Neural cell (in vitro differentiated cells): ENCODE data around the gene SFRP2. TPM values are rescaled to one million over a fixed set of nuclear protein-coding genes. Genes with fewer than 3 reads are reported as not detected.

Experiments
- H2AFZ ChIP-seq: fragments of 200-600, 300-800 bp; sonication (generic), shearing (Covaris generic); 2 replicates; pipeline ENCODE4 v1.6.0; 2014; ENCODE audit warnings: low read depth, mild to moderate bottlenecking, antibody characterized with exemption, low read length, moderate library complexity
- H3F3A ChIP-seq: fragments of 200-600 bp; shearing (Covaris generic); 2 replicates; pipeline ENCODE4 v1.6.1; 2016; ENCODE audit warnings: mild to moderate bottlenecking, moderate library complexity, mixed read lengths, antibody characterized with exemption, low read length; ENCODE audit not compliant: insufficient read depth, poor library complexity, severe bottlenecking
- H3K27ac ChIP-seq: fragments of 200-600, 300-800 bp; sonication (generic), shearing (Covaris generic); 2 replicates; pipeline ENCODE4 v1.5.1; 2014; ENCODE audit warnings: mild to moderate bottlenecking, low read length, moderate library complexity
- H3K27me3 ChIP-seq: fragments of 300-800, 200-600 bp; sonication (generic), shearing (Covaris generic); 2 replicates; pipeline ENCODE4 v1.6.0; 2014; ENCODE audit warnings: mild to moderate bottlenecking, low read depth, low read length, moderate library complexity; ENCODE audit not compliant: insufficient read depth
- H3K36me3 ChIP-seq: fragments of 300-800, 200-600 bp; sonication (generic), shearing (Covaris generic); 2 replicates; pipeline ENCODE4 v1.5.1; 2014; ENCODE audit warnings: mild to moderate bottlenecking, antibody characterized with exemption, low read length, moderate library complexity; ENCODE audit not compliant: insufficient read depth
- H3K4me2 ChIP-seq: fragments of 300-800, 200-600 bp; sonication (generic), shearing (Covaris generic); 2 replicates; pipeline ENCODE4 v1.6.0; 2014; ENCODE audit warnings: mild to moderate bottlenecking, low read length
- H3K4me3 ChIP-seq: fragments of 300-800, 200-600 bp; sonication (generic), shearing (Covaris generic); 2 replicates; pipeline ENCODE4 v1.5.1; 2014; ENCODE audit warnings: mild to moderate bottlenecking, low read length, moderate library complexity
- H3K79me2 ChIP-seq: fragments of 200-600 bp; shearing (Covaris generic); replicated peaks from 2 replicates; pipeline ENCODE4 v1.6.0; 2014; ENCODE audit warnings: mild to moderate bottlenecking, low read length, moderate library complexity; ENCODE audit not compliant: insufficient read depth
- H3K9ac ChIP-seq: fragments of 300-800, 200-600 bp; sonication (generic), shearing (Covaris generic); 2 replicates; pipeline ENCODE4 v1.6.1; 2016; ENCODE audit warnings: mild to moderate bottlenecking, low read length, mixed read lengths
- H3K9me2 ChIP-seq: fragments of 200-600 bp; shearing (Covaris generic); 2 replicates; pipeline ENCODE4 v1.6.1; 2016; ENCODE audit warnings: mild to moderate bottlenecking, low read length, mixed read lengths; ENCODE audit not compliant: insufficient read depth
- H3K9me3 ChIP-seq: fragments of 200-600, 300-800 bp; sonication (generic), shearing (Covaris generic); 2 replicates; pipeline ENCODE4 v1.6.1; 2016; ENCODE audit warnings: mild to moderate bottlenecking, mixed run types, low read length, moderate library complexity, mixed read lengths
- H4K20me1 ChIP-seq: fragments of 200-600 bp; shearing (Covaris generic); 2 replicates; pipeline ENCODE4 v1.6.1; 2016; ENCODE audit warnings: mild to moderate bottlenecking, mixed run types; ENCODE audit not compliant: insufficient read depth
- CTCF ChIP-seq: fragments of 450-650 bp; IDR thresholded peaks from 2 replicates; pipeline ENCODE4 v1.5.1; 2014; ENCODE audit warnings: antibody characterized with exemption, mild to moderate bottlenecking, moderate library complexity; ENCODE audit not compliant: poor library complexity, severe bottlenecking
- EP300 ChIP-seq: fragments of 450-650 bp; conservative IDR thresholded peaks from 2 replicates; pipeline ENCODE4 v1.6.1; 2014; ENCODE audit warnings: antibody characterized with exemption, mild to moderate bottlenecking, moderate library complexity; ENCODE audit not compliant: poor library complexity, severe bottlenecking
- EZH2 ChIP-seq: fragments of 200-600, 300-800 bp; shearing (Covaris generic), sonication (generic); IDR thresholded peaks from 2 replicates; pipeline ENCODE4 v1.6.1; 2014; ENCODE audit warnings: antibody characterized with exemption, low read length, borderline replicate concordance, mild to moderate bottlenecking; ENCODE audit not compliant: insufficient read depth, poor library complexity, severe bottlenecking
- MXI1 ChIP-seq: fragments of 450-650 bp; conservative IDR thresholded peaks from 2 replicates; pipeline ENCODE4 v1.6.1; 2014; ENCODE audit warnings: antibody characterized with exemption, mild to moderate bottlenecking; ENCODE audit not compliant: poor library complexity, severe bottlenecking
- POLR2AphosphoS5 ChIP-seq: IDR thresholded peaks from 2 replicates; pipeline ENCODE4 v1.6.1; 2012
- RAD21 ChIP-seq: fragments of 450-650 bp; conservative IDR thresholded peaks from 2 replicates; pipeline ENCODE4 v1.6.1; 2014; ENCODE audit warnings: antibody characterized with exemption, mild to moderate bottlenecking, moderate library complexity
- REST ChIP-seq: IDR thresholded peaks from 2 replicates; pipeline ENCODE4 v1.6.1; 2012; ENCODE audit warnings: borderline replicate concordance
- SMC3 ChIP-seq: fragments of 450-650 bp; conservative IDR thresholded peaks from 2 replicates; pipeline ENCODE4 v1.6.1; 2014; ENCODE audit warnings: antibody characterized with exemption, mild to moderate bottlenecking, moderate library complexity; ENCODE audit not compliant: poor library complexity
- TAF1 ChIP-seq: IDR thresholded peaks from 2 replicates; pipeline ENCODE4 v1.6.1; 2012; ENCODE audit warnings: low read depth
- polyA plus RNA-seq: library from polyadenylated mRNA; depleted of rRNA; stranded (reverse); fragments of >200 nt; gene quantifications from 2 replicates; pipeline ENCODE4 v1.2.3, GENCODE V29; 2014

The SFRP2 gene
- polyA plus RNA-seq, 1 donor from 2014 or later, result 0.51 TPM

DNA sequence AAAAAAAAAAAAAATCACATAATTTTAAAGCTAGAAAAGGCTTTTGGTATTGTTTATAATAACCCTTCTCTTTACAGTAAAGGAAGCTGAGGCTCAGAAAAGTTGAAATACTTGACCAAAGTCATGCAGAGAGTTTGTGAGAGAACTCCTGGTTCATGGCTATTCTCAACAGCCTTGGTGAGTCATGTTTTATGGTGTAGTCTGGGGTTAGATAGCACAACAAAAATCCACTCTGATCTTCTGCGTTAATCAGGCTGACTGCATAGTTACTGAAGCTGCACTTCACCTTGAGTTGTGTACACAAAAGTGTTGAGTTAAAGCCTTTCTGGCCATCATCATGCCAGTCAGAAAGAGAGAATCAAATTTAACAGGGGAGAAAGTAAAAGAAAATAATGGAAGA lies 19.3 kb upstream of the SFRP2 start:
- no peaks in the 10 kb centered on the region for H3K9me2 ChIP-seq

DNA sequence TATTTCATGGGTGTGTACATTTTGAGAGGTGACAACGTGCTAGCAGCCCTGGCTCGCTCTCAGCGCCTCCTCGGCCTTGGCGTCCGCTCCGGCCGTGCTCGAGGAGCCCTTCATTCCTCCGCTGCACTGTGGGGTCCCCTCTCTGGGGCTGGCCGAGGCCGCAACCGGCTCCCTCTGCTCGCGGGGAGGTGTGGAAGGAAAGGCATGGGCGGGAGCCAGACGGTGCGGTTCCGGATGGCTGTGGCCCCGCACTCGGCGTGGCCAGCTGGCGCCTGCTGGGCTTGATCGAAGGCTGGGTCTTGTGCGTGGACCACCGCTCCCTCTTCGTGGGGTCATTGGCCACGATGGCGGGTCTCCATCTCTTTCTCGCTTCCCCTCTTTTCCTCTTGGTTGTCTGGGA lies 17.2 kb upstream of the SFRP2 start:
- Histone ChIP-seq H4K20me1 (no peaks in the 10 kb centered on the region), H3K4me3 (no peak overlapping the region), H3K27ac (no peak overlapping the region), H3K9me2 (no peaks in the 10 kb centered on the region), H3K4me2 (no peak overlapping the region), H3K9ac (no peak overlapping the region), H3K36me3 (no peaks in the 10 kb centered on the region), H2AFZ (no peak overlapping the region), H3F3A (no peaks in the 10 kb centered on the region), H3K9me3 (no peaks in the 10 kb centered on the region), H3K27me3 (no peaks in the 10 kb centered on the region), H3K79me2 (no peaks in the 10 kb centered on the region)
- no peak for TF ChIP-seq SMC3
- TF ChIP-seq EZH2, result no peak

More for the DNA sequence above, 19.3 kb upstream of the SFRP2 start:
- no peaks in the 10 kb centered on the region for H3F3A ChIP-seq
- H3K9ac ChIP-seq, result no peak overlapping the region
- no peaks in the 10 kb centered on the region for H3K36me3 ChIP-seq
- H4K20me1 ChIP-seq, result no peaks in the 10 kb centered on the region
- no peak overlapping the region for H3K4me3 ChIP-seq
- TF ChIP-seq POLR2AphosphoS5, result no peak
- TF ChIP-seq TAF1, result no peak
- TF ChIP-seq EZH2, result no peak
- no peak for TF ChIP-seq REST
- TF ChIP-seq CTCF, result no peak
- TF ChIP-seq EP300, result no peak
- TF ChIP-seq RAD21, result no peak
- no peak for TF ChIP-seq MXI1
- TF ChIP-seq SMC3, result no peak
- H3K27me3 ChIP-seq, result no peaks in the 10 kb centered on the region
- no peak overlapping the region for H3K4me2 ChIP-seq
- no peak overlapping the region for H3K27ac ChIP-seq
- H3K9me3 ChIP-seq, result no peaks in the 10 kb centered on the region
- no peak overlapping the region for H2AFZ ChIP-seq
- H3K79me2 ChIP-seq, result no peaks in the 10 kb centered on the region

GRCh38 chr4:153804722-153805121 lies 15.8 kb upstream of the SFRP2 start:
- TF ChIP-seq SMC3 (no peak), CTCF (no peak)
- Histone ChIP-seq H3K79me2 (no peaks in the 10 kb centered on the region), H3K9me3 (no peaks in the 10 kb centered on the region), H2AFZ (no peak overlapping the region), H3K27me3 (no peaks in the 10 kb centered on the region), H3K36me3 (no peaks in the 10 kb centered on the region), H4K20me1 (no peaks in the 10 kb centered on the region), H3K27ac (no peak overlapping the region), H3K9me2 (no peaks in the 10 kb centered on the region), H3F3A (no peaks in the 10 kb centered on the region), H3K4me3 (no peak overlapping the region), H3K9ac (no peak overlapping the region), H3K4me2 (no peak overlapping the region)
